Endodermal cell (in vitro differentiated cells): ENCODE data around the gene PTN. TPM values are rescaled to one million over a fixed set of nuclear protein-coding genes. Genes with fewer than 3 reads are reported as not detected.

Experiments
- DNase-seq: peaks from one replicate; pipeline ENCODE4 v3.0.0-alpha.2; 2017
- H3K27ac ChIP-seq: 2 replicates; pipeline ENCODE4 v1.5.1; 2013; ENCODE audit warnings: mild to moderate bottlenecking, low read depth, low read length, moderate library complexity
- H3K27me3 ChIP-seq: 2 replicates; pipeline ENCODE4 v1.6.1; 2013; ENCODE audit warnings: mild to moderate bottlenecking, low read length, moderate library complexity; ENCODE audit not compliant: insufficient read depth, control insufficient read depth, poor library complexity, severe bottlenecking
- H3K36me3 ChIP-seq: 2 replicates; pipeline ENCODE4 v1.7.0; 2013; ENCODE audit warnings: mild to moderate bottlenecking, low read length, moderate library complexity; ENCODE audit not compliant: control insufficient read depth, insufficient read depth
- H3K4me1 ChIP-seq: one replicate; pipeline ENCODE4 v1.7.0; 2013; ENCODE audit warnings: low read length; ENCODE audit not compliant: control insufficient read depth, insufficient read depth
- H3K4me3 ChIP-seq: 2 replicates; pipeline ENCODE4 v1.5.1; 2013; ENCODE audit warnings: mild to moderate bottlenecking, low read length, moderate library complexity
- H3K9ac ChIP-seq: 2 replicates; pipeline ENCODE4 v1.6.1; 2013; ENCODE audit warnings: mild to moderate bottlenecking, low read length, moderate library complexity; ENCODE audit not compliant: poor library complexity, severe bottlenecking; ENCODE audit errors: extremely low read depth
- H3K9me3 ChIP-seq: 2 replicates; pipeline ENCODE4 v1.6.1; 2013; ENCODE audit warnings: mild to moderate bottlenecking, low read length, moderate library complexity; ENCODE audit not compliant: control insufficient read depth
- H3K27ac Mint-ChIP-seq: 2 replicates; pipeline ENCODE4 v1.8.0; 2020; ENCODE audit warnings: mixed read lengths
- H3K27me3 Mint-ChIP-seq: 2 replicates; pipeline ENCODE4 v1.8.0; 2021; ENCODE audit warnings: mild to moderate bottlenecking, mixed read lengths; ENCODE audit not compliant: insufficient read depth
- H3K36me3 Mint-ChIP-seq: 2 replicates; pipeline ENCODE4 v1.8.0; 2020; ENCODE audit warnings: low read depth, mixed read lengths
- H3K4me1 Mint-ChIP-seq: 2 replicates; pipeline ENCODE4 v1.8.0; 2020; ENCODE audit warnings: mixed read lengths
- H3K4me3 Mint-ChIP-seq: 2 replicates; pipeline ENCODE4 v1.8.0; 2020; ENCODE audit warnings: mild to moderate bottlenecking, moderate library complexity, mixed read lengths
- H3K9me3 Mint-ChIP-seq: 2 replicates; pipeline ENCODE4 v1.8.0; 2020; ENCODE audit warnings: mild to moderate bottlenecking, mixed read lengths
- WGBS, 2 experiments: methylation state at CpG; one replicate each; pipeline versions ENCODE4 v1.1.5 to v1.1.7; 2013; ENCODE audit warnings: missing lambda C conversion rate in 2 of 2, mixed read lengths in 1 of 2; ENCODE audit not compliant: insufficient coverage in 1 of 2, insufficient read length in 1 of 2; 5-methylcytosine and 5-hydroxymethylcytosine counted together
- total RNA-seq, 2 donors: library from RNA; stranded (reverse); fragmentation: NEBNext Ultra II Directional in 1 of 2; extraction: Animal tissue kit (Norgen Biotek cat#: 25700) in 1 of 2; gene quantifications; 2 replicates in 1 of 2; 3 replicates in 1 of 2; pipeline ENCODE4 v1.2.1, GENCODE V29; 2021
- TF ChIP-seq, protein P1 (sequence below): fragments of 200-600 bp; sonication (generic); conservative IDR thresholded peaks from 2 replicates; pipeline ENCODE4 v1.5.0; 2021; ENCODE audit warnings: antibody characterized with exemption, mild to moderate bottlenecking

Gene PTN
- total RNA-seq, 2 donors from 2014 or later, result 4.8 to 5.6 TPM

DNA sequence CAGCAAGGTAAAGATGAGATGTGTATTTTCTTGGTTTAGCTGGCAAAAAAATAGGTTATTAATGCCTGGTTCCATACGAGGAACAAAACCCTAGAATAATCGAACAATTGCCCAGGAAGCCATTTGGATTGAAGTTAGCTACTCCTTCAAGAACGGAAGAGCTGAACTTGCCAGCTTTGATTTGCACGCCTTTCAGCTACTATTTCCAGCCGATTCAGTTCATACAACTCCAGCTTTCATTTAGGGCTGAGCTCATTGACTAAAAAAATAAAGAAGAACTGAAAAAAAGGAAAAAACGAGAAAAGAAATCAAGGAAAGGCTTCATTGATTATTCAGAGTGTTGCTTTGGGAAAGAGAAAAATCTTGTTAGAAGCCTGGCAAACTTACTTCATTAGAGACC lies 60.4 kb downstream of the PTN start:
- no peaks in the 10 kb centered on the region for H3K27me3 Mint-ChIP-seq
- WGBS, 2 experiments, result 92 to 95% methylated on average over 5 to 6 of the region's 6 CpGs
- no peak overlapping the region for H3K27ac ChIP-seq
- H3K27ac Mint-ChIP-seq, result no peak overlapping the region
- H3K9ac ChIP-seq, result no peak overlapping the region
- no peaks in the 10 kb centered on the region for H3K36me3 ChIP-seq
- no peaks in the 10 kb centered on the region for H3K27me3 ChIP-seq
- no peaks in the 10 kb centered on the region for H3K4me1 Mint-ChIP-seq
- no peaks in the 10 kb centered on the region for H3K4me1 ChIP-seq
- TF ChIP-seq, protein P1, sequence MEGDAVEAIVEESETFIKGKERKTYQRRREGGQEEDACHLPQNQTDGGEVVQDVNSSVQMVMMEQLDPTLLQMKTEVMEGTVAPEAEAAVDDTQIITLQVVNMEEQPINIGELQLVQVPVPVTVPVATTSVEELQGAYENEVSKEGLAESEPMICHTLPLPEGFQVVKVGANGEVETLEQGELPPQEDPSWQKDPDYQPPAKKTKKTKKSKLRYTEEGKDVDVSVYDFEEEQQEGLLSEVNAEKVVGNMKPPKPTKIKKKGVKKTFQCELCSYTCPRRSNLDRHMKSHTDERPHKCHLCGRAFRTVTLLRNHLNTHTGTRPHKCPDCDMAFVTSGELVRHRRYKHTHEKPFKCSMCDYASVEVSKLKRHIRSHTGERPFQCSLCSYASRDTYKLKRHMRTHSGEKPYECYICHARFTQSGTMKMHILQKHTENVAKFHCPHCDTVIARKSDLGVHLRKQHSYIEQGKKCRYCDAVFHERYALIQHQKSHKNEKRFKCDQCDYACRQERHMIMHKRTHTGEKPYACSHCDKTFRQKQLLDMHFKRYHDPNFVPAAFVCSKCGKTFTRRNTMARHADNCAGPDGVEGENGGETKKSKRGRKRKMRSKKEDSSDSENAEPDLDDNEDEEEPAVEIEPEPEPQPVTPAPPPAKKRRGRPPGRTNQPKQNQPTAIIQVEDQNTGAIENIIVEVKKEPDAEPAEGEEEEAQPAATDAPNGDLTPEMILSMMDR, result no peak
- no peaks in the 10 kb centered on the region for H3K9me3 ChIP-seq
- H3K36me3 Mint-ChIP-seq, result no peaks in the 10 kb centered on the region
- no peak overlapping the region for H3K4me3 ChIP-seq
- H3K9me3 Mint-ChIP-seq, result no peaks in the 10 kb centered on the region
- H3K4me3 Mint-ChIP-seq, result no peak overlapping the region
- no peak for DNase-seq

DNA sequence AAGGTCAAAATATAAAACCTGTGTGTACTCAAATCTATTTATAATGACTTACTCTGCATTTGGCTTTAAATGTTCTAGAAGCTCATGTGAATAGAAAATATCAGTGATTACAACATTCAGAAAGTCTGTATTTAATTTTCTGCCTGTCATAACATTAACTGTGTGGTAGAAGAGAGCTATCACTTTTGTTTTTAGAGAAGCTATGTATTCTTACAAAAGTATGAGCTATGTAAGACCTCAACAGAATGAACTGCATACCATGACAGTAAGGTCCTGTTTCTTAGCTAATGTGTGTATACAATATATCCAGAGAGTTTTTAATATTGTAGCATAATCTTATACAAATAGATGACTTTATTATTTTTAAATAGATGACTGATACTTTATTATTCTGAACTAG lies 61.5 kb downstream of the PTN start:
- Mint-ChIP-seq H3K27me3 (no peaks in the 10 kb centered on the region), H3K4me1 (no peaks in the 10 kb centered on the region), H3K4me3 (no peak overlapping the region), H3K27ac (no peak overlapping the region), H3K36me3 (no peaks in the 10 kb centered on the region), H3K9me3 (no peaks in the 10 kb centered on the region)
- Histone ChIP-seq H3K9me3 (no peaks in the 10 kb centered on the region), H3K27ac (no peak overlapping the region), H3K4me1 (no peaks in the 10 kb centered on the region), H3K36me3 (no peaks in the 10 kb centered on the region), H3K27me3 (no peaks in the 10 kb centered on the region), H3K4me3 (no peak overlapping the region), H3K9ac (no peak overlapping the region)
- TF ChIP-seq, protein P1, result no peak
- no peak for DNase-seq

DNA sequence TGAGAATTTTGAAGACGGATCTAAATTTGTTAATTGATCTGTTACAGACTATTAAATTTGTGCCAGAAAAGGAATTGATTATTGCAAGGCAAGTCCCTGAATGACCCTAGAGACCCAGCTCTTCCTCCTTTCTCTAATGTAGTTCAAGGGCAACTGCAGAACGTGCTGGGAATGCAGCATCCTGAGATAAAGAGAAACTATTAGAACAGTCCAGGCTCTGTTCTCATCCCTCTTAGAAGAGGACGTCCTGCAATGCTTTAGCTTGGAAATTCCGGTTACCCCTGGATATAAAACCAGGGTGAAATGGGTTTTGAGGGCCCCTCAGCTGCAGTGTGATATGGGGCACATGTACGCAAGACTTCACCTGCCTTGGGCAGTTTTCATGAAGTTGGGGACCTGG lies 67.3 kb downstream of the PTN start:
- Mint-ChIP-seq H3K4me1 (no peaks in the 10 kb centered on the region), H3K9me3 (no peaks in the 10 kb centered on the region), H3K36me3 (no peaks in the 10 kb centered on the region), H3K27ac (no peak overlapping the region), H3K4me3 (no peak overlapping the region), H3K27me3 (no peaks in the 10 kb centered on the region)
- no peak overlapping the region for H3K27ac ChIP-seq
- H3K9ac ChIP-seq, result no peak overlapping the region
- H3K27me3 ChIP-seq, result no peaks in the 10 kb centered on the region
- TF ChIP-seq, protein P1, result no peak
- H3K4me1 ChIP-seq, result no peaks in the 10 kb centered on the region
- no peak overlapping the region for H3K4me3 ChIP-seq
- WGBS, 2 experiments, result 64 to 90% methylated on average over 4 to 5 of the region's 5 CpGs
- no peaks in the 10 kb centered on the region for H3K9me3 ChIP-seq
- no peak for DNase-seq
- H3K36me3 ChIP-seq, result no peaks in the 10 kb centered on the region
